Measurements from ENCODE around the gene RPL9. TPM values are rescaled to one million over a fixed set of nuclear protein-coding genes. Genes with fewer than 3 reads are reported as not detected.

RPL9 gene
- total and polyA plus RNA-seq, 8 donors: 634 to 2,388 (median 1,207) TPM

- Histone ChIP-seq H3K27ac (no peak overlapping the region), H3K36me3 (peaks cover 7 to 73% of the 10 kb centered on the region in 2 donors), H3K27me3 (no peaks in the 10 kb centered on the region), H3K4me3 (no peak overlapping the region), H3K9me3 (no peaks in the 10 kb centered on the region), H3K4me1 (peaks cover 17 to 42% of the 10 kb centered on the region in 2 donors)
- no peak for TF ChIP-seq CTCF (IDR thresholded peaks at IDR 0.05)
- no peak for ATAC-seq
- intact Hi-C loops (cut with DNase I): no loop called here
- DNase-seq: no peak
Observed at GRCh38 chr4:39455486-39455885, 3.2 kb downstream of the RPL9 start.

DNA sequence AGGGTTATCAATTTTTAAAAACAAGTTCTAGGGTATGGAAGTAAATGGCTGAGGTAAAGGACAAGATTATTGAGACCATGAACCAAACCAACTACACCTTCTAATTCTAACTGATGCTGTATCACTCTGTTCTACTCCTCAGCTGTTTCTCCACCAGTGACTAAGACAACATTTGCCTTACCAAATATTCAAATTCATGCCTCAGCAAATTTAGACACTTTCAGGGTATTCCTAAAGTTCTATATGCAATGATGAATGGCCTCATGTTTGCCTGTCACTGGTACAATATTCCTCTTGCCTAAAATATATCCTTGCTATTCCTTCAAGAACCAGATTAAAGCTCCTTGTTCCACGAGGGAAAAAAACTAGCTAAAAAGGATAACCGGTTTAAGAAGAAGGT, 5.0 kb downstream of the RPL9 start:
- H3K27ac ChIP-seq: no peak overlapping the region
- DNase-seq (no peak), ATAC-seq (no peak)
- TF ChIP-seq CTCF (IDR thresholded peaks at IDR 0.05): no peak
- no peak overlapping the region for H3K4me3 ChIP-seq
- no peaks in the 10 kb centered on the region for H3K27me3 ChIP-seq
- H3K4me1 ChIP-seq: peaks cover 17 to 38% of the 10 kb centered on the region in 2 donors
- intact Hi-C loops (cut with DNase I): no loop called here
- no peaks in the 10 kb centered on the region for H3K9me3 ChIP-seq
- H3K36me3 ChIP-seq: peaks cover 7 to 83% of the 10 kb centered on the region in 2 donors

DNA sequence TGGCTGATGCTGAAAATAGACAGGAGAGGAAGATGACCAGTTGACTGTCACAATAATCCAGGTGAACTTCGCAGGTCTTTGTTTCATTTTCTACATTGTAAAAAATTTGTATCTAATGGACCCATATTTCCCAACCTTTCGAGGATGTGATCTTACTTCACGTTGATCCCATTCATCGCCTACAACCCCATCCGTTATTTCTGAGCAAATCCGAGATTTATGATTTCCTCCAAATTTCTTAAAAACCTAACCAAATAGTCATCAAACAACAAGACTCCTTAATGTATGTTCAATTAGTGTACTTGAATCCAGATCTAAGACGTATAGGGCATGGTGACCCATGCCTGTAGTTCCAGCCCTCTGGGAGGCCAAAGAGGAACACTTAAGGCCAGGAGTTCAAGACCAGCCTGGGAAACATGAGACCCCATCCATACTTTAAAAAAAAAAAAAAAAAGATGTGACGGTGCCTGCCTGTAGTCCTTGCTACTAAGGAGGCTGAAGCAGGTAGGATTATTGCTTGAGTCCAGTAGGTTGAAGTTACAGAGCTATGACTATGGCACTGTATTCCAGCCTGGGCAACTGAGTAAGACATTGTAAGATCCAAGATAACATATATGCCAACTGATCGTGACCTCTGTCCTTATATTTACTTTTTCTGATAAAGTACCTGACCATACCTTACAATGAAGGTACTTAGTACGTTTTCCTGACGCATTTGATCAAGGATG, 5.7 kb downstream of the RPL9 start:
- H3K27me3 ChIP-seq: no peaks in the 10 kb centered on the region
- DNase-seq (no peak), ATAC-seq (no peak)
- intact Hi-C loops (cut with DNase I): no loop called here
- TF ChIP-seq CTCF (IDR thresholded peaks at IDR 0.05): no peak
- H3K4me3 ChIP-seq: no peak overlapping the region
- peaks cover 7 to 89% of the 10 kb centered on the region in 2 donors for H3K36me3 ChIP-seq
- no peaks in the 10 kb centered on the region for H3K9me3 ChIP-seq
- H3K27ac ChIP-seq: no peak overlapping the region
- H3K4me1 ChIP-seq: peaks cover 17 to 35% of the 10 kb centered on the region in 2 donors

DNA sequence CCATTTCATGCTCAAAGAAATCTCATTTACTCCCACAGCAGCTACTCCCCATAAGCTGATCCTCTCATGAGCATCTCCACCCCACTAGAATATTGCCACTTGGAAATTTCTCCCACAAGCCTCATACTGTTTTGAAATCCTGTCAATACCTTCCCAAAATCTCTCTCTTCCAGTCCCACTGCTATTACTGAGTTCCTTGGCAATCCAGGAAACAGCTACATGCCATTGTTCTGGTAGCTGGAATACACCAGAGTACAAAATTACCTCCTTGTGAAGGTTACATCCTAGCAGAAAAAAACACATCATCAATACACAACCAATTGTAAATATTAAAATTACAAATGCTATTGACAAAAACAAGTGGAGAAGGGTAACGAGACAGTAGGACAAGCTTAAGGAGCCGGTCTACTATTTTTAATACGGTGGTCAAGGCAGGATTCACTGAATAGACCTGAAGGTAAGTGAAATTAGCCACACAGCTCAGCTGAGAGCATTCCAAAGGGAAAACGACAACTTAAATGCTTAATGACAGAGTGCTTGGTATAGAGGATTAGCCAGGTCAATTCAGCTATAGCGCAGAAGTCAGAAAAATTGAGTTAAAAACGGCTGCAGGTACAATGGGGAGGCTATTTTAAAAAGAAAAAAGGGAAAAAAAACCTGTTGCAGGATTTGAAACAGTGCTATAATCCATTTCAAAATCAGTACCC, 6.4 kb downstream of the RPL9 start:
- intact Hi-C loops (cut with DNase I): no loop called here
- ATAC-seq: no peak

More for the DNA sequence above, 6.4 kb downstream of the RPL9 start:
- H3K4me1 ChIP-seq: peaks cover 13 to 32% of the 10 kb centered on the region in 2 donors
- H3K27me3 ChIP-seq: no peaks in the 10 kb centered on the region
- no peak overlapping the region for H3K4me3 ChIP-seq
- TF ChIP-seq CTCF (IDR thresholded peaks at IDR 0.05): no peak
- H3K9me3 ChIP-seq: no peaks in the 10 kb centered on the region
- no peak for DNase-seq
- no peak overlapping the region for H3K27ac ChIP-seq
- H3K36me3 ChIP-seq: peaks cover 7 to 84% of the 10 kb centered on the region in 2 donors

All from left lung (tissue), 10 donors.